ENCODE results near the gene APOD. TPM values are rescaled to one million over a fixed set of nuclear protein-coding genes. Genes with fewer than 3 reads are reported as not detected.
"Not testable (repeated sequence)": the region's sequence is repeated elsewhere in the genome, so short reads cannot be mapped to it uniquely, and the experiment has no call there.

The APOD gene
- total and polyA plus RNA-seq, 2 donors: 11.7 to 395 TPM

DNA sequence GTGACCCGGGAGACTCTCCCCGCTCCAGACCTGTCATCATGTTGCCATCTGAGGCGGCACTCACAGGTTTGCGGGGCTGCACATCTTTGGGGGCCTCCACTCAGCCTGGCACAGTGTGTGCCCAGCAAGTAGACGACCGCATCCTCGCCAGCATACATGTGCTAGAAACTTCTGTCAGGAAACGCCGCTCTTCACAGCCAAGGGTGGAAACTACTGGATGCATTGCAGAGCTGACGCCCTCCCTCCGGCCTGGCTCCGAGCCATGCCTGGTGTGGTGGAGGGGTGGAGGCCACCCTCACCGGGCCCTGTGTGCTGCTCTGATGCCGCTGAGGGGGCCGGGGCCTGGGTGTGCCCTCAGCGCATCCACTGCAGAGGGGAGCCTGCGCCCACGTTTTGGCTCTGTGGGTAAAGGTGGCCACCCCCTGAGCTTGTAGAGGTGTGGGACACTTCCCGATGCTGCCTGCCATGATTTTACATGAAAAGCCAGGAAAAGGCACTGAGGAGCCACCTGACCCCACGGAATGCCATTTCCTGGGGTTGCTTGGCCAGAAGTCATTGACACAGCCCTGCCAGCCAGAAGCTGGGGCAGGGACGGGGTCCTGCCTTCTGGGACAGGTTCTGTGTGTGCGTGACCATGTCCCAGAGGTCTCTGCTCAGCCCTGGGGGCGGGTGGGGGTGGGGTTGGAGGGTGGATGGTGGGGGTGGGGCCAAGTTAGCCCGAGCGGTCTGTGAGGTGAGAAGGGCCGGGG, 39.7 kb upstream of the APOD start:
- not testable (repeated sequence) for H3K36me3 ChIP-seq (ENCODE audit: insufficient read depth); DNase-seq (ENCODE audit: extremely low spot score); H3K4me3 ChIP-seq (ENCODE audit: low read depth, low read length); H3K27ac ChIP-seq (ENCODE audit: low read depth); H3K4me1 ChIP-seq (ENCODE audit: insufficient read depth)
- WGBS: 87% methylated on average over 20 of the region's 26 CpGs

DNA sequence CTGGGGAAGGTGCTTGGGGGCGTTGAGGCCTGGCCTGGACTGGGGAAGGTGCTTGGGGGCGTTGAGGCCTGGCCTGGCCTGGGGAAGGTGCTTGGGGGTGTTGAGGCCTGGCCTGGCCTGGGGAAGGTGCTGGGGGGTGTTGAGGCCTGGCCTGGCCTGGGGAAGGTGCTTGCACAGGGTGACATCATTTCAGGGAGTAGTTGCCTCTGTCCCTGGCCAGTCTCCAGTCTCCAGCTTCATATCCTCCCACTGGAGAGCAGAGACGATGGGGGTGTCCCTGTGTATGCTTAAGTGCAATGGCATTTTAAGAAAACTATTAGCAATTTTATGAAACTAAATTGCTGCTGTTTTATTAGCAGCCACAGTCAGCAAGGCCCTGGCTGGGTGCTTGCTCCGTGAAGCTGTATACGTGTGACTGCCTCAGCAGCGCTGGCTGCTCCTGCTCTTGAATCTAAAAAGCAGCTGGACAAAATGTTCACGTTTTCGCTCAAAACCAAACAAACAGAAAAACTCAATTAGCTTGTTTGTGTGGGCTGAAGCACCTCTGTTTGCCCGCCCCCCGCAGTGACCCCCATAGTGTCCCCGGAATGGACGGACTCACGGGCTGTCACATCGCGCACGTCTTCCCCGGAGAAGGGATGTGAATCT, 38.9 kb upstream of the APOD start:
- H3K4me1 ChIP-seq (ENCODE audit: insufficient read depth); H3K36me3 ChIP-seq (ENCODE audit: insufficient read depth); DNase-seq (ENCODE audit: extremely low spot score); H3K27ac ChIP-seq (ENCODE audit: low read depth); H3K4me3 ChIP-seq (ENCODE audit: low read depth, low read length): not testable (repeated sequence)
- WGBS: 89% methylated on average over 15 of the region's 17 CpGs

DNA sequence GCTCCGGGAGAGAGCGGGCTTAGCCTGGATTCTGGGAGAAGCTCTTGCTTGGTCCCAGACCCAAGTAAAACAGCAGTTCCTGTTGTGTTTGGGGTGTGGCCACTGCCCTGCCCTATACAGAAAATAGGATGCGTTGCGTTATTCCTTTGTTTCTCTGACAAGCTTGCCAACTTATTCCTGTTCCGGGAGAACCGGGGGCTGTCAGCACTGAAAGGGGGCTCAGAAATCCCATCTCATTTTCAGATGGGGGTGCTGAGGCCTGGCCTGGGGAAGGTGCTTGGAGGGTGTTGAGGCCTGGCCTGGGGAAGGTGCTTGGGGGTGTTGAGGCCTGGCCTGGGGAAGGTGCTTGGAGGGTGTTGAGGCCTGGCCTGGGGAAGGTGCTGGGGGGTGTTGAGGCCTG, 38.3 kb upstream of the APOD start:
- H3K36me3 ChIP-seq (ENCODE audit: insufficient read depth); H3K4me1 ChIP-seq (ENCODE audit: insufficient read depth); DNase-seq (ENCODE audit: extremely low spot score); H3K4me3 ChIP-seq (ENCODE audit: low read depth, low read length); H3K27ac ChIP-seq (ENCODE audit: low read depth): not testable (repeated sequence)
- WGBS: 88% methylated on average over 5 of the region's 6 CpGs

DNA sequence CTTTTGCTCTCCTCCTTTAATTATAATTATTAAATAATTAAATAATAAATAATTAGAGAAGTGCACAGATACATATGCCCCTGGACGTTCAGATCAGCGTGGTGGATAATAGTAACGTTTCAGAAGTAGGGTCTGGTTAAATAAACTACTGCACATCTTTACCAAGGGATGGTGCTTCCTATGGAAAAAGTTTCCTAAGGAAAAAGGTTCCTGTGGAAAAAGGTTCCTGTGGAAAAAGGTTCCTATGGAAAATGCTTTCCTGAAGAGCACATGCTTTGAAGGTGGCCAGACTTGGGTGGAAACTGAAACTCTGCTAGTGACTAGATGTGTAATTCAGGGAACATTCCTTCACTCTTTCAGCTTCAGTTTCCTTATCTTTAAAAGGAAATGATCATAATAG, 37.4 kb upstream of the APOD start:
- WGBS: 79% methylated on average over 3 of the region's 3 CpGs
- H3K36me3 ChIP-seq (ENCODE audit: insufficient read depth); H3K4me3 ChIP-seq (ENCODE audit: low read depth, low read length); DNase-seq (ENCODE audit: extremely low spot score); H3K27ac ChIP-seq (ENCODE audit: low read depth); H3K4me1 ChIP-seq (ENCODE audit: insufficient read depth): not testable (repeated sequence)

DNA sequence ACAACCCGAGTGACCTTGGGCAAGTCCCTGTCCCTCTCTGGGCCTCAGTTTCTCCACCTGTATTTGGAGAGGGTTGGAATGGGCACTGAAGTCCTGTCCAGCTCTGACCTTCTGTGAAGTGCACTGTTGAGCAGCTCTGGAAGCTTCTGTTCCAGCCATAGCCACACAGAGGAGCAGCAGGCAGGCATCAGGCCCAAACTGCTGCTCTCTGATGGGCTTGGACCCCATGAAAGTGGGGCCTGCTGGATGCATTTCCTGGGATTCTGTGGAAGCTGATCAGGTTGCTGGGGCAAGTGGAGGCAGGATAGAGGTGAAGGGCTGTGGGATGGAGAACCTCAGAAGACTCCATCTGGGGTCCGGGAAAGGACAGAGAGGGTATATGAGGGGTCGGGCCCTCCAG, 36.7 kb upstream of the APOD start:
- WGBS: 92% methylated on average over 2 of the region's 3 CpGs
- H3K27ac ChIP-seq (ENCODE audit: low read depth); DNase-seq (ENCODE audit: extremely low spot score); H3K36me3 ChIP-seq (ENCODE audit: insufficient read depth); H3K4me3 ChIP-seq (ENCODE audit: low read depth, low read length); H3K4me1 ChIP-seq (ENCODE audit: insufficient read depth): not testable (repeated sequence)

DNA sequence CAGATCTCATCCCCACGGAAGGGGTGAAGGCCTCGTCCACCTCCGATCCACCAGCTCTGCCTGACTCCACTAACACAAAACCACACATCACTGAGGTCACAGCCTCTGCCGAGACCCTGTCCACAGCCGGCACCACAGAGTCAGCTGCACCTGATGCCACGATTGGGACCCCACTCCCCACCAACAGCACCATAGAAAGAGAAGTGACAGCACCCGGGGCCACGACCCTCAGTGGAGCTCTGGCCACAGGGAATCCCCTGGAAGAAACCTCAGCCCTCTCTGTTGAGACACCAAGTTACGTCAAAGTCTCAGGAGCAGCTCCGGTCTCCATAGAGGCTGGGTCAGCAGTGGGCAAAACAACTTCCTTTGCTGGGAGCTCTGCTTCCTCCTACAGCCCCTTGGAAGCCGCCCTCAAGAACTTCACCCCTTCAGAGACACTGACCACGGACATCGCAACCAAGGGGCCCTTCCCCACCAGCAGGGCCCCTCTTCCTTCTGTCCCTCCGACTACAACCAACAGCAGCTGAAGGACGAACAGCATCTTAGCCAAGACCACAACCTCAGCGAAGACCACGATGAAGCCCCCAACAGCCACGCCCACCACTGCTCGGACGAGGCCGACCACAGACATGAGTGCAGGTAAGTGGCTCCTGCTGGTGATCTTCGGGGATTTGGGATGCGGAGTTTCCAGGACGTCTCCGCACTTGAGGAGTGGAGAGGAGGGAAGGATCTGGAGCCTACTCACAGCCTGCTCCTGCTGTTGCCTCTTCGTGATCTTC, 36.0 kb upstream of the APOD start:
- 87% methylated on average over 25 of the region's 26 CpGs for WGBS
- H3K4me3 ChIP-seq (ENCODE audit: low read depth, low read length); DNase-seq (ENCODE audit: extremely low spot score); H3K36me3 ChIP-seq (ENCODE audit: insufficient read depth); H3K27ac ChIP-seq (ENCODE audit: low read depth); H3K4me1 ChIP-seq (ENCODE audit: insufficient read depth): not testable (repeated sequence)

DNA sequence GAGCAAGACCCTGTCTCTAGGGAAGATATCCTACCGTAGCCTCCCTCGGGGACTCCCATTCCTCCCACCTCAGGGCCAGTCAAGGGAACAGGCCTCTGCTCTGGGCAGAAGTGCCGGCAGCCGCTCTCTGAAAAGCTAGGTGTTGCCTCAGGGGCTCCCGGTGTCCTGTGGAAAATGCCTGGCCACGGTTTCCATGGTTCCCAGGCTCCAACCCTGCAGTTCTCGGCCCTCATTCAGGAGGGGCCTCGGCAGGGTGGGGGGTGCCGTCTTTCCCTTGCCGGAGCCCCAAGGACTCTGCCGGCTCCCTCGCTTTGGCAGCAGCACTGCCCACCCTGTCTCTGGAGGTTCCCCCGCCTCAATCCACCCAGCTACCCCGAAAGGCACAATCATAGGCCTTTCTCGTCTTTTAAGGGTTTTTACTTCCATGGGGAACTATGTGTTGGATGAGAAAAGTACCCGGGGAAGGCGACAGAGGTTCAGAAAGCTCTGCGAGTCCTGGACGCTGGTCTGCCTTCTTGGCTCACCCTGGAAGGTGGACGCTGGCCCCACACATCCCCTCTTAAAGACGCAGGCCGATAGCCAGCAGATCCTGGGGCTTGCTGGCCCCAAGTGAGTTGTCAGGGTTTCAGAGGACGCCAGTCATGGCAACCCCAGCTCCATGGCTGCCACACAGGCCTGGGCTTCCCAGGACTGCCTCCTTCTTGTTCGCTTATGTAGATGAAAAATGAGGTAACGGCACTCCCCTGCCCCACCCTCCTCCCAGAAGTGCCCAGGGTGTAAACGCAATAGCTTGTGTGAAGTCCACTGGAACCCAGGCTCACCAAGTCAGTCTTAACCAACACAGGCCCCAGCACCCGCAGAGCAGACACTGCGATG, 34.3 kb upstream of the APOD start:
- H3K36me3 ChIP-seq (ENCODE audit: insufficient read depth); H3K4me1 ChIP-seq (ENCODE audit: insufficient read depth); DNase-seq (ENCODE audit: extremely low spot score); H3K27ac ChIP-seq (ENCODE audit: low read depth); H3K4me3 ChIP-seq (ENCODE audit: low read depth, low read length): not testable (repeated sequence)
- WGBS: 67% methylated on average over 24 of the region's 28 CpGs

DNA sequence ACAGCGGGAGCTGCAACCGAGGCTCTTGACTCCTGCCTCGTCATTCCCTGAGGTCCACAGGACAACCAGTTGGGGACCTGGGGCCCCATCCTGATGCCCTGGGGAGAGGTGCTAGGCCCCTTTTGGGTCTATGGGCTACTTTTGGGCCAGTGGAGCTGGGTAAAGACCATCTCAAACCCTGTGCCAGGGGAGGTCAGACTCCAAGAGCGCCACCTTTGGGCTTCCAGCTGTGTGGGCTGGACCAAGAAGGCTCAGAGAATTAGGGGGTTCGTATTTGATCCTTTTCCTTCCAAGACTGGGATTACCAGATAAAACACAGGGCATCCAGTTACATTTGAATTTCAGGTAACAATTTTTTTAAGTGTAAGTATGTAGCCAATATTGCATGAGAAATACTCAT, 33.4 kb upstream of the APOD start:
- WGBS: 83% methylated on average over 5 of the region's 5 CpGs
- DNase-seq (ENCODE audit: extremely low spot score): not testable (repeated sequence)

DNA sequence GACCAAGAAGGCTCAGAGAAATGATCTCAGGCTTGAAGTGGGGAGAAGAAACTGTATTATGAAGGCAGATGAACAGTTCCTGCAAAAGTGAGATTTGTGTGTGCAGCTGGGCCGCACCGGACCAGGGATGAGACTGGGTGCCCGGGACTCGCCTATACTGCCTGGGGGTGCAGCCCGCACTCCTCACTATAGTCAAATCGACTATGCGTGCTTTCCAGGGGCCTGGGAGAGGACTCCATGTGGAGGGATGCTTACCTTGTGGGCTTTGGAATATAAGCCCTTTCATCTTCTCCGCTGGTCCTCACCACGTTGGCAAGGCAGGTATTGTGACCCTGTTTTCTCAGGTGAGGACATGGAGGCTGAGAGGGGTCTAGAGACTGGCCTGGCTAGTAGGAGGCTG, 32.9 kb upstream of the APOD start:
- Histone ChIP-seq H3K36me3 (ENCODE audit: insufficient read depth) (no peaks in the 10 kb centered on the region), H3K4me1 (ENCODE audit: insufficient read depth) (no peaks in the 10 kb centered on the region), H3K4me3 (ENCODE audit: low read depth, low read length) (no peak overlapping the region), H3K27ac (ENCODE audit: low read depth) (no peak overlapping the region)
- WGBS: 88% methylated on average over 9 of the region's 9 CpGs
- no peak for DNase-seq (ENCODE audit: extremely low spot score)

More for the DNA sequence above, 33.4 kb upstream of the APOD start:
- H3K36me3 ChIP-seq (ENCODE audit: insufficient read depth); H3K27ac ChIP-seq (ENCODE audit: low read depth); H3K4me1 ChIP-seq (ENCODE audit: insufficient read depth); H3K4me3 ChIP-seq (ENCODE audit: low read depth, low read length): not testable (repeated sequence)

DNA sequence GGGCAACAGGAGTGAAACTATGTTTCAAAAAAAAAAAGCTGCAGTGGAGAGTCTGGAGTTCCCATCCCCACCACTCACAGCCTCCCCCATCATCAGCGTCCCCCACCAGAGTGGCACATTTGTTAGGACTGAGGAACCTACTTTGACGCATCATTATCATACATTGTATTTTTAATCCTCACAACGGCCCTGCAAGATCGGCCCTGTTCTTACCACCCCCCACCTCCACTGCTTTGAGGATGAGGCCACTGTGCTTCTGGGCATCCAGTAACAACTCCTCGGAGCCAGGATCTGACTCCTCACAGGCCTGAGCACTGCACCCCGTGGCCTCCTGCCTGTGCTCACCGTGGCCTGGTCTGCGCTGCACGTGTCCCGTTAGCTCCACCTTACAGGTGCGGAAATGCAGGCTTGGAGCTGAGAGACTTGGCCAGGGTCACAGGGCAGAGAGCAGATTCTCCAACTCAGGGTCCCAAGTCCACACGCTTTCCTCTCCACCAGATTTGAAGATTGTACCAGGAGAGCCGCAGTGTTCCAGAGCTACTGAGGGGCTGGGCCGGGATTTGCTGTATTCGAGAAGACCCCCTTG, 32.3 kb upstream of the APOD start:
- not testable (repeated sequence) for H3K27ac ChIP-seq (ENCODE audit: low read depth); H3K4me1 ChIP-seq (ENCODE audit: insufficient read depth); H3K4me3 ChIP-seq (ENCODE audit: low read depth, low read length); H3K36me3 ChIP-seq (ENCODE audit: insufficient read depth); DNase-seq (ENCODE audit: extremely low spot score)
- WGBS: 85% methylated on average over 10 of the region's 15 CpGs

DNA sequence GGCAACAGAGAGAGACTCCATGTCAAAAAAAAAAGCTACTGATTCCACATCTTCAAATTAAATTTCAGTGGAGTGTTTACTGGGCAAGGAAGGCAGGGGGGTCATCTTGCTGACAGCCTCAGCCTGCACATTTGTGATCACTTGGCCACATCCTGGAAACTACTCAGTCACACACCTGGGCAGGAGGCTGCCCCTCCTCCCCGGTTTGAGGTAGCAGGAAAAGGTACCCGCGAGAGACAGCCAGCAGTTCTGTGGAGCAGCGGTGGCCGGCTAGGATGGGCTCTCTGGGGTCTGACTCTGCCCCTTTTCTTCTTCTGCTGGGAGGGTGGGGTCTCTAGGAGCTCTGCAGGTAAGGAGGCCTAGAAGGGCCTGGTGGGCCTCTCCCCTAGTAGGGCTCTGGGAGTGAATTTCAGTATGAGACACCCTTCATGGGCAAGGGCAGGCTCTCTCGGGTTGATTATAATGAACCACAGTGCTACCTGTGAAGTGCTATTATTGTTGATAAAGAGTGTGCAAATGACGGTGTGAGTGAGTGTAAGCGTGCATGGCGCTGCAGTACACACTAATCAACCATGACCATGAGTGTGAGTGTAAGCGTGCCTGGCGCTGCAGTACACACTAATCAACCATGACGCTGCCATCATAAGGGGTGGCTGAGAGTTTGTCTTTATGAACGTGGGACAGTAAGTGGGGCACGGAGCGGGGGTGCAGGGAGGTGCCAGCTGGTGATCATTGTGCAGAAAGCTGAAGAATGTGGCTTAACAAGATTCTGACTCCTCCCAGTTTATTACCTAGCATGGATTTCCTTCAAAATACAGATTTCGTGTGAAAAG, 31.1 kb upstream of the APOD start:
- 81% methylated on average over 15 of the region's 16 CpGs for WGBS
- H3K27ac ChIP-seq (ENCODE audit: low read depth); H3K4me3 ChIP-seq (ENCODE audit: low read depth, low read length); H3K36me3 ChIP-seq (ENCODE audit: insufficient read depth); H3K4me1 ChIP-seq (ENCODE audit: insufficient read depth): not testable (repeated sequence)
- DNase-seq (ENCODE audit: extremely low spot score): peak; percentile 36

DNA sequence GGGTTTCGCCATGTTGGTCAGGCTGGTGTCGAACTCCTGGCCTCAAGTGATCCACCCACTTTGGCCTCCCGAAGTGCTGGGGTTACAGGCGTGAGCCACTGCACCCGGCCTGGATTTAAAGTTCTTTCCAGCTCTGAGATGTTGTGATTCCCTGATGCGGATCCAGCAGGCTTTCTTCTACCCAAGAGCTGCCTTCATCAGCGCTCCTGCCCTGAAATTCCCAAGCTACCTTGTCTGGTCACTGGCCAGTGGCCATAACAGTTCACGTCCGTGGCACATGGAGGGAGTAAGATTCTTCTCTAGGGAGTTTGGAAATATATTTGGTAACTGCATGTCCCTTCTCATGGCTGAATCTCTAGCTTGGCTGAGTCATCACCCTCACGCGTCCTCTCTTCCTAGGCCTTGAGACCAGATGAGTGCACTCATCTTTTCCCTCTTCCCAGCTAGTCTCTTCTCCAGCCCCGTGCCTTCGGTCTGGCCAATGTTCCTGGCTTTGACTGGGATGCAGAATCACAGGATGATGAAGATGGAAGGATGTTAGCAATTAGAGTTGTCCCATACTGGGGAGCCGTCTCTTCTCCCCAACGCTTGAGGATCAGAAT, 29.8 kb upstream of the APOD start:
- no peak overlapping the region for H3K27ac ChIP-seq (ENCODE audit: low read depth)

More for the DNA sequence above, 29.8 kb upstream of the APOD start:
- no peaks in the 10 kb centered on the region for H3K36me3 ChIP-seq (ENCODE audit: insufficient read depth)
- WGBS: 85% methylated on average over 15 of the region's 15 CpGs
- H3K4me1 ChIP-seq (ENCODE audit: insufficient read depth): no peaks in the 10 kb centered on the region
- DNase-seq (ENCODE audit: extremely low spot score): no peak
- H3K4me3 ChIP-seq (ENCODE audit: low read depth, low read length): no peak overlapping the region

Data from urinary bladder (tissue), 4 donors.